ENCODE data around the gene ITGAV. TPM values are rescaled to one million over a fixed set of nuclear protein-coding genes. Genes with fewer than 3 reads are reported as not detected.

Gene ITGAV
- polyA plus RNA-seq, 1 experiment = 129 TPM

DNA sequence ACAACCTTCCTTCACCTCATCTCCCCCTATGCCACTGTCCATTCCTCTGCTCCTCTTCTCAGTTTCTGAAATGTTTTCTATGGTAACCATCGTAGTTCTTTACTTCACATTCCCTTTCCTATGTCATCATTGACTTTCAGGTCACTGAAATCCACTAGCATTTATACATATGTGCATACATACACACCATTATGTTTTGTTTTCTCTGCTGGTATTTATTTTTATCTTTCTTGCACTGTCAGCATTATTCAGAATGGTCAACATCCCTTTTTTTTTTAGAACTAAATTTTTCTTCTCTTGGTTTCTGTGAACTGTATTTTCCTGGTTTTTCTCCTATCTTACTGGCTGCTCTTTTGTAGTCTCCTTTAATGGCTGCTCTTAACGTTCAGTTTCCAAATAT lies 33.2 kb downstream of the ITGAV start:
- CTCF ChIA-PET = no interaction called here
- no peak for DNase-seq (ENCODE audit: low read depth, low spot score)
- TF ChIP-seq, protein P1, sequence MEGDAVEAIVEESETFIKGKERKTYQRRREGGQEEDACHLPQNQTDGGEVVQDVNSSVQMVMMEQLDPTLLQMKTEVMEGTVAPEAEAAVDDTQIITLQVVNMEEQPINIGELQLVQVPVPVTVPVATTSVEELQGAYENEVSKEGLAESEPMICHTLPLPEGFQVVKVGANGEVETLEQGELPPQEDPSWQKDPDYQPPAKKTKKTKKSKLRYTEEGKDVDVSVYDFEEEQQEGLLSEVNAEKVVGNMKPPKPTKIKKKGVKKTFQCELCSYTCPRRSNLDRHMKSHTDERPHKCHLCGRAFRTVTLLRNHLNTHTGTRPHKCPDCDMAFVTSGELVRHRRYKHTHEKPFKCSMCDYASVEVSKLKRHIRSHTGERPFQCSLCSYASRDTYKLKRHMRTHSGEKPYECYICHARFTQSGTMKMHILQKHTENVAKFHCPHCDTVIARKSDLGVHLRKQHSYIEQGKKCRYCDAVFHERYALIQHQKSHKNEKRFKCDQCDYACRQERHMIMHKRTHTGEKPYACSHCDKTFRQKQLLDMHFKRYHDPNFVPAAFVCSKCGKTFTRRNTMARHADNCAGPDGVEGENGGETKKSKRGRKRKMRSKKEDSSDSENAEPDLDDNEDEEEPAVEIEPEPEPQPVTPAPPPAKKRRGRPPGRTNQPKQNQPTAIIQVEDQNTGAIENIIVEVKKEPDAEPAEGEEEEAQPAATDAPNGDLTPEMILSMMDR (IDR thresholded peaks at IDR 0.05; ENCODE audit: low read depth, low read length) = no peak

DNA sequence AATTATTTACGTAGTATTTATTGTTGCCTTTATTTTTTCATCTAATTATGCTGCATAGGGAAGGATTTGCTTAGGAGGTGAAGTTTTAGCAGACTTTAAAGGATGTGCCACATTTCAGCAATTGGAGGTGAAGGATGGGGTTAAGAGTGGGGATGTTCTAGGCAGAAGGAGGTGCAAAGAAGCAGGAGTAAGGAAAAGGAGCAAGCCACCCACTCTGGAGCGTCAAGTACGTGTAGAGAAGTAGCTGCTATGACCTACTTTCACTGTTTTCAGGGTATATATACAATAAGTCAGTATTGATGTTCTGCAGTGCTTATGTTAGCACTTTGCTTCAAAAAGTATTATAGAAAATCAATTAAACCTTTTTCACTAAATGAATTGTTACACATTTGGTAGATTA lies 34.4 kb downstream of the ITGAV start:
- TF ChIP-seq, protein P1 (IDR thresholded peaks at IDR 0.05; ENCODE audit: low read depth, low read length) = no peak
- CTCF ChIA-PET = no interaction called here
- POLR2A ChIA-PET = no interaction called here

More for the DNA sequence above, 33.2 kb downstream of the ITGAV start:
- Histone ChIP-seq H3K9me3 (ENCODE audit: control insufficient read depth, insufficient read depth, low read length) (no peaks in the 10 kb centered on the region), H3K27ac (ENCODE audit: low read depth, low read length) (no peak overlapping the region), H3K4me3 (ENCODE audit: low read depth, low read length) (no peak overlapping the region), H3K27me3 (ENCODE audit: control insufficient read depth, insufficient read depth, low read length) (no peaks in the 10 kb centered on the region)
- POLR2A ChIA-PET = interaction anchor here (0.7 kb wide), 1 partner anchor 33 kb away, joined by 3 read pairs; no protein-coding TSS in a partner anchor

DNA sequence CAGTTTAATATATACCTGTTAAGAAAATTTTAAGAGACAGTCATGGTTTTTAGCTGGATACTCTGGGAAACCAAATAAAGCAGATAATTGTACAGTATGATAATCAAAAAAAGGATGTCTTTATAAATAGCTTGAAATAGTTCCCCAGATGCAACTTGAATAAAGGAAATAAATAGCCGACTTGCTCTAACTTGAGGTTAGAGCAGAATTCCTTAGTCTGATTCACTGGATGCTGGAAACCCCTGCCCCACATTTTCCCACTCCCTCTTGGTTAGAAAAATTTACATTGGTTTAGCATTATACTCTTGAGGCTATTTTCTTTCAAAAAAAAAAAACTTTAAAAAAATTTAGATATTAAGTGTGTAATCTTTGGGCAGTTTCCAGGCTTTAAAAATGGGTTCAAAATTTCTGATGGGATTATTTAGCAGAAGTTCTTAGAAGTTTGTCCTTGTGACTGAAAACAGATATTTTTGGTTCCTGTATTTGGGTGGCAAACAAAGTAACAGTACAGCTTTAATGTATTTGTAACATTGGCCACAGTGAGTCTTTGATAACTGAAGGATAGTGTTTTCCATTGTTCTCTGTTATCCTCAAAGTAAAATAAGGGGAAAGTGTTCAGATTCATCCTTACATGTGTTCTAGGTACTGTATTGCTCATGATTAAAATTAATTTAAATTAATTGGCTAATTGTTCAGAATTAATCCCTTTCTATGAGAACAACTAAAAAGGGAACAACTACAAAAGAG lies 39.6 kb downstream of the ITGAV start:
- POLR2A ChIA-PET = interaction anchor here (1.5 kb wide), 1 partner anchor 40 kb away, joined by 3 read pairs; the partner anchor contains the start of gene ITGAV
- no peaks in the 10 kb centered on the region for H3K27me3 ChIP-seq (ENCODE audit: control insufficient read depth, insufficient read depth, low read length)
- no peaks in the 10 kb centered on the region for H3K9me3 ChIP-seq (ENCODE audit: control insufficient read depth, insufficient read depth, low read length)
- no peak overlapping the region for H3K27ac ChIP-seq (ENCODE audit: low read depth, low read length)
- CTCF ChIA-PET = interaction anchor here (0.9 to 3.4 kb wide), 4 partner anchors 12 to 126 kb away, joined by 3 to 12 read pairs (median 4); no protein-coding TSS in a partner anchor
- TF ChIP-seq, protein P1 (IDR thresholded peaks at IDR 0.05; ENCODE audit: low read depth, low read length) = no peak
- no peak overlapping the region for H3K4me3 ChIP-seq (ENCODE audit: low read depth, low read length)
- DNase-seq (ENCODE audit: low read depth, low spot score) = no peak

More for the DNA sequence above, 34.4 kb downstream of the ITGAV start:
- Histone ChIP-seq H3K27ac (ENCODE audit: low read depth, low read length) (no peak overlapping the region), H3K9me3 (ENCODE audit: control insufficient read depth, insufficient read depth, low read length) (no peaks in the 10 kb centered on the region), H3K4me3 (ENCODE audit: low read depth, low read length) (no peak overlapping the region), H3K27me3 (ENCODE audit: control insufficient read depth, insufficient read depth, low read length) (no peaks in the 10 kb centered on the region)
- DNase-seq (ENCODE audit: low read depth, low spot score) = no peak

DNA sequence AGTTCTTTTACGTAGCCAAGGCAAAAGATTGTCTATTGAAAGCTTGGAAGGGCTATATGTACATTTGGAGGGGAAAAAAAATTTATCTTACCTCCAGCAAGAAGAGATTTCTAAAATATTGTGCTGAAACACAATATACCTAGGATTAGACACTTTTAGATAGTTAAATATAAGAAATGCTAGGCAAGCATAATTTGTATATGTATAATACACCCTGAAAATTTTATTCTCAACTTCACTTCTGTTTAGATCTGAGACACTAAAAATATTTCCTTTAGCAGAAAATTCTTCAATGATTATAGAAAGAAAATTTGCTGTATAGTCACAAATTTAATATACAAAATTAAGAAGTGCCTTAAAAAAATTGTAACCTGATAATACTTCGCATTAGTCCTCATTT lies 42.6 kb downstream of the ITGAV start:
- no peak overlapping the region for H3K4me3 ChIP-seq (ENCODE audit: low read depth, low read length)
- no peaks in the 10 kb centered on the region for H3K27me3 ChIP-seq (ENCODE audit: control insufficient read depth, insufficient read depth, low read length)
- POLR2A ChIA-PET = no interaction called here
- no peak overlapping the region for H3K27ac ChIP-seq (ENCODE audit: low read depth, low read length)
- TF ChIP-seq, protein P1 (IDR thresholded peaks at IDR 0.05; ENCODE audit: low read depth, low read length) = no peak
- CTCF ChIA-PET = no interaction called here
- no peaks in the 10 kb centered on the region for H3K9me3 ChIP-seq (ENCODE audit: control insufficient read depth, insufficient read depth, low read length)
- DNase-seq (ENCODE audit: low read depth, low spot score) = no peak

DNA sequence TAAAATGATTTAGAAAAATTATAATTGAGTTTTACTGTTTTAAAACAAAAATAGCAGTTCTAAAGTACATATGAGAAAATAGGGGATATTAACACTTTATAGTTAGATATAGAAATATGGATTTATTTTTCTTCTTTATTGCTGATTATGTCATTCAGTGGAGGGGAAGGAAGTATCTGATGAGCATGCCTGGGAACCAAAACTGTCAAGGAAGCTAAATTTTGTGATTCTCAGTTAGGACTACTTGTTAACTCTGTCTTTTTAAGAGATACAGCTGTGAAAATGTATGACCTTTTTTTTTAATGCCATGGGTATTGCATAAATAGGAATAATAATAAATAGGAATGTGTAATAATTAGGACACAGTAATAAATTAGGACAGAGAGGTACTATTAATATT lies 44.8 kb downstream of the ITGAV start:
- Histone ChIP-seq H3K27me3 (ENCODE audit: control insufficient read depth, insufficient read depth, low read length) (no peaks in the 10 kb centered on the region), H3K27ac (ENCODE audit: low read depth, low read length) (no peak overlapping the region), H3K4me3 (ENCODE audit: low read depth, low read length) (no peak overlapping the region), H3K9me3 (ENCODE audit: control insufficient read depth, insufficient read depth, low read length) (no peaks in the 10 kb centered on the region)
- TF ChIP-seq, protein P1 (IDR thresholded peaks at IDR 0.05; ENCODE audit: low read depth, low read length) = no peak
- POLR2A ChIA-PET = no interaction called here
- CTCF ChIA-PET = no interaction called here
- DNase-seq (ENCODE audit: low read depth, low spot score) = no peak
